A673 (cell line): ENCODE data around the gene SUPT3H.

Source experiments
- EZH2 ChIP-seq: fragments of 200-600 bp; sonication (generic); IDR thresholded peaks from 2 replicates; pipeline ENCODE4 v1.6.1; 2017; ENCODE audit warnings: borderline replicate concordance, low read depth, mild to moderate bottlenecking, mixed read lengths, antibody characterized with exemption, low read length; ENCODE audit not compliant: poor library complexity, severe bottlenecking
- TF ChIP-seq, protein P1 (sequence below): fragments of 300-800, 200-600 bp; sonication (generic); conservative IDR thresholded peaks from 2 replicates; pipeline ENCODE4 v1.5.1; 2017; ENCODE audit warnings: low read depth, mild to moderate bottlenecking, antibody characterized with exemption, low read length, moderate library complexity, mixed read lengths

DNA sequence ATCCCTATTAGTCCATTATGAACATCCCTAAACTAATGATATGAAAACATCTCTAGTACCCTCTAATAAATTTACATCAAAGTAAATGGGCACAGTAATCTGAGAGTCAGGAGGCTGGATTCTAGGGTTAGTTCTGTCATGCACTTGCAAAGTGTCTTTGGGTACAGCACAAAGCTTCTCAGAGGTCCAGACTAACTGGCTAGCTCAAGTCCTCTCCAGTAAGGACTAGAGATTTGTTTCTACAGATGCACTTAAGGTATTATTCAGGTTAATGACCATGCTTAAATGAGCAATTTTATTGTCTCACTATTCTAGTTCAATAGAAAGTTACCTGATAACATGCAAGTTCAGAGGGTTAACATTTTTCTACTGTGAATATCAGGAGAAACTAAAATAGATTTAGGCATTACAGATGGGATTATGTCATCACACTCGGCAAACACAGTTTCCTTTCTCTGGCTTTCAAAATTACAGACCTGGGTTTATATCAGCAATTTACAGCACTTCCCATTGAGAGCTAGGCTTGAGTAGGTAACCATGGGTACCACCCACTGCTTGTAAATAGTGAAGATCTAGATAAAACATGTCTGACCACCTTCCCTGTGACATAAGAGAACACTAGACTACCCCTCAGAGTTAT lies 452.5 kb downstream of the SUPT3H start:
- TF ChIP-seq, protein P1, sequence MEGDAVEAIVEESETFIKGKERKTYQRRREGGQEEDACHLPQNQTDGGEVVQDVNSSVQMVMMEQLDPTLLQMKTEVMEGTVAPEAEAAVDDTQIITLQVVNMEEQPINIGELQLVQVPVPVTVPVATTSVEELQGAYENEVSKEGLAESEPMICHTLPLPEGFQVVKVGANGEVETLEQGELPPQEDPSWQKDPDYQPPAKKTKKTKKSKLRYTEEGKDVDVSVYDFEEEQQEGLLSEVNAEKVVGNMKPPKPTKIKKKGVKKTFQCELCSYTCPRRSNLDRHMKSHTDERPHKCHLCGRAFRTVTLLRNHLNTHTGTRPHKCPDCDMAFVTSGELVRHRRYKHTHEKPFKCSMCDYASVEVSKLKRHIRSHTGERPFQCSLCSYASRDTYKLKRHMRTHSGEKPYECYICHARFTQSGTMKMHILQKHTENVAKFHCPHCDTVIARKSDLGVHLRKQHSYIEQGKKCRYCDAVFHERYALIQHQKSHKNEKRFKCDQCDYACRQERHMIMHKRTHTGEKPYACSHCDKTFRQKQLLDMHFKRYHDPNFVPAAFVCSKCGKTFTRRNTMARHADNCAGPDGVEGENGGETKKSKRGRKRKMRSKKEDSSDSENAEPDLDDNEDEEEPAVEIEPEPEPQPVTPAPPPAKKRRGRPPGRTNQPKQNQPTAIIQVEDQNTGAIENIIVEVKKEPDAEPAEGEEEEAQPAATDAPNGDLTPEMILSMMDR = no peak
- TF ChIP-seq EZH2 = no peak
